GM15510 (cell line): ENCODE data around the gene ELK4.

Experiments
- POLR2A ChIP-seq: IDR thresholded peaks from 3 replicates; pipeline ENCODE4 v1.6.1; 2011; ENCODE audit warnings: borderline replicate concordance; ENCODE audit not compliant: insufficient read length; ENCODE audit errors: extremely low read depth

Gene ELK4

GRCh38 chr1:205650241-205650640 is 18.4 kb upstream of the ELK4 start:
- TF ChIP-seq POLR2A = no peak

DNA sequence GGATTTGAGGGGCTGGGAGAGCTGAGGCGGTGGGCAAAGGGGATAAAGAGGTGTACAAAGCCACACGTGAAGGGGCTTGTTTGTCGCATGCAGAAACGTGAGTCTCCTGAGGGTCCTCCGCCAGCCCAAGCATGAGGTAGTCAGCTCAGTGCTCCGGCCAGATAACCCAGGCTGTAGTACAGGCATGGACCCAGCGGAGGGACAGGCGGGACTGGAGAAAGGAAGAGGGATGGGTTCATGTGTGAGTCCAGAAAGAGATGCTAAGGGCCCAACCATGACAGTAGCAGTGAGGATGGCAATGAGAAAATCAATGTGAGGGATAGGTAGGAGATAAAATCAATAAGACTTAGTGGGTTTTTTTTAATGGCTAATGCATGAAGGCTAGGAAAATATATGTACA is 13.7 kb upstream of the ELK4 start:
- TF ChIP-seq POLR2A = no peak

DNA sequence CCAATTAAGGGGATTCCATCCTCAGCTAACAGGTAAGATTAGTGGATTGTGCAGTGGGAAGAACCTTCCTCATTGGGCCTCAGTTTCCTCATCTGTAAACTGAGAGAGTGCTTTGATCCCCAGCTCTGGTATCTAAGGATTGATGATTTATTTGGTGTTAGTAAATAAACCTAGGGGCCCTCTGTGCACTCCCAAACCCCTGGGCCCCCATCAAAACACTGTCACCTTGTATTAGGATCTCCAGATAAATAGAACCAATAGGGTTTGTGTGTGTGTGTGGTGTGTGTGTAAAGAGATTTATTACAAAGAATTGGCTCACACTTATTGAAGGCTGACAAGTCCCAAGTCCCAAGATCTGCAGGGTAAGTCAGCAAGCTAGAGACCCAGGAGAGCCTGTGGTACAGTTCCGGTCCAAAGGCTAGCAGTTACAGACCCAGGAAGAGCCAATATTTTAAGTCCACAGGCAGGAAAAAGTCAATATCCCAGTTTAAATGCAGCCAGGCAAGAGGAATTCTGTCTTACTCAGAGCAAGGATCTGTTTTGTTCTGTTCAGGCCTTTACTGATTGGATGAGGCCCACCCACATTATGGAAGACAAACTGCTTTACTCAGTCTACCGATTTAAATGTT is 11.0 kb upstream of the ELK4 start:
- no peak for TF ChIP-seq POLR2A

- TF ChIP-seq POLR2A = no peak
Observed at GRCh38 chr1:205639567-205639966, 7.8 kb upstream of the ELK4 start.

GRCh38 chr1:205637854-205638468 is 6.2 kb upstream of the ELK4 start:
- no peak for TF ChIP-seq POLR2A

DNA sequence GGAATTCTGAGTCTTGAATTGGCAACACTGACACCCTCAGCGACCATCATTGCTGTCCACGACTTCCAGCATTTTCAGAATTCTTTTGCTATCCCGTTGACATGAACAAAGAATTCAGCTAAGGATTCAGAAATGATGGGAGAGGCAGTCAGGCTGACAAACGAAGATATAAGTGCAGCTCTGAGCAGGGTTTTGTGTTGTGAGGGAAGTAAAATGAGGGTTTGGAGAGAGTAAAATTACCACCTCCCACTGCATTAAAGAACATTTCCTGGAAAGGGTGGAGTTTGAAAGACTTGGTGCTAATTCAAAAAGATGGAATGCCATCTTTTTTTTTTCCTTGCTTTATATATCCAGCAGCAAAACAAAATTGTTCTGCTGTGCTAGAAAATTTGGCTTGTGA is 4.9 kb upstream of the ELK4 start:
- TF ChIP-seq POLR2A = no peak

GRCh38 chr1:205633421-205633976 is 1.7 kb upstream of the ELK4 start:
- no peak for TF ChIP-seq POLR2A

- no peak for TF ChIP-seq POLR2A
Observed at GRCh38 chr1:205632669-205633169, 908 bp upstream of the ELK4 start.

DNA sequence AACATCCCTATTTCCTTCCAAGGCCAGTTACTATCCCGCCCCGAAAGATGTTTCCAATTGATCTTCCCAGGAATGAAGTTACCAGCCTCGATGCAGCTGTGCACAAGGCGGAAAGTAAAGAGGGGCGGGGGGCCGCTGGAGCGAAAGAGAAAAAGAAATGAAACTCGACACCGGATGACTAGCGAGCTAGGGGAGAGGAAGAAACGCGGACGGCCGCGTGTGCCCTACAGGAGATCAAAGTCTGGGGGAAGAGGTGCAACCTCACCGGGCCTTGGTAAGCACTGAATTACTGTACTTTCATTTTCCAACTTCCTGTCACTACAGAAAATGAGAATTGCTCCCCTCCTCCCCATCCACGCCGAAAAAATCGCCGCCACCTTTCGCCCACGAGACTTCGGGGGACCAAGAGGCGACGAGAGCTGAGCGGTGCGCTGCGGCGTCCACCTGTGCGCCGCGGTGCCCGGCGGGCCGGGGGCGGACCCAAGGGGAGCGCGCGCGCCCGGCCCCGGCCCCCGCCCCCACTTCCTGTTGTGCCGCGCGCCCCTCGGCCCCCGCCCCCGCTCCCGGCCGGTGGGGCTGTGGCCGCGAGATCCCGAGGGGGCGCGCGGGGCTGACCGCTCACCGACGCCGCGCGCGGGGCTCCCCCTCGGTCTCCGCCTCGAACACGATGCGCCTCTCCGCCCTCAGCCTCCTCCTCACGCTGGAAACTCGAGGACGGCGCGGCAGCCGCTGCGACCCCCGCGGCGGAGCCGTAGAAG is 622 bp downstream of the ELK4 start:
- peak; percentile 72 for TF ChIP-seq POLR2A

DNA sequence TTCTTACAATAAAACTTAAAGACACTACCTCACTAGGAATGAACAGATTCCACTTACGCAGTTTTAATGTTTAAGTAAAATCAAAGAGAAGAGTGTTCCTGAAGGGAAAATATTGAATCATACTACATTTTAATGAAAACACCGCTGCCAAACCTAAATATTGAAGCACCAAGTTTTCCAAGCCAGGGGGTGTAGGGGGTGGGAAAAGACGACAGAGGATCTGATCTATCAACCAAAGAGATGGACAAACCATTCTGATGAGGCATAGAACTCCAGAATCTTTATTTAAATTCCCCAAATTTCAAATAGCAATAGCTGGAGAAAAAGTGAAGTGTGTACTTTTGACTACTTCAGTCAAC is 1.2 kb downstream of the ELK4 start:
- no peak for TF ChIP-seq POLR2A

DNA sequence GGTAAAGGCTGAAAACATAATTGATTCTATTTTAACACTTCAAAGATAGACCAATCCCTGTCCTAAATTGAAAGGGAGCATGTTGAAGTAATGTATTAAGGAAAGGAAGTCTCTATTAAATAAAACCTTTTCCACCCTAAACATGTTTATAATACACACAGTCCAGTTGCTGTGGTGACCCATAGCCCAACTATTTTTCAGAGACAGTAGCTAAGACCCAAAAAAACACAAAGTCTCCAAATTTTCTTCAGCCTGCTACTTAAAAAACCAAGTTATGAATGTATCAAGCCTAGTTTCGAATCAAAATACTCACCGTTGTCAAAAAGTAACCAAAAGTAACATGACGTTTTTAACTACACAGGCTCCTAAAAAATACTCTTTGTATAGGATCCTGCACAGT is 1.6 kb downstream of the ELK4 start:
- no peak for TF ChIP-seq POLR2A

GRCh38 chr1:205629751-205630150 is 2.1 kb downstream of the ELK4 start:
- TF ChIP-seq POLR2A = no peak

- TF ChIP-seq POLR2A = no peak
Observed at GRCh38 chr1:205627956-205628355, 3.9 kb downstream of the ELK4 start.

GRCh38 chr1:205626216-205626615 is 5.6 kb downstream of the ELK4 start:
- TF ChIP-seq POLR2A = no peak

DNA sequence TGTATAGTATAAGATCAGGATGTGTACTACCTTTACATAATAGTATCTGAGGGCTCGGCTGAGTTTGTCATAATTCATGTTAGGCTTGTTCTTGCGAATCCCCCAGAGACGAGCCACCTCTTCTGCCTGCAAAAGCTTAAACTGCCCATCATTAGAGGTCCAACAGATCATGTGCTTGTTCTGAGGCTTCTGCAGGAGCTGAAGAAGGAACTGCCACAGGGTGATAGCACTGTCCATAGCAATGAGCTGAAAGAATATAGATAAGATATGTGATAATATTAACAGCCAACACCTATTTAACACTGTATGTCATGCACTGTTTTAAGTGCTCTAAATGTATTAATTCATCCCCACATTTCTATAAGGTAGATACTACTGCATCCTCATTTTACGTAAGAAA is 8.2 kb downstream of the ELK4 start:
- no peak for TF ChIP-seq POLR2A
